NCI-H748 (cell line): Measurements from ENCODE around the gene ZNF80.
"Not testable (repeated sequence)": the region's sequence is repeated elsewhere in the genome, so short reads cannot be mapped to it uniquely, and the experiment has no call there.

Source experiments
- DNase-seq: peaks from one replicate; lab custom pipeline; 2025; ENCODE audit not compliant: unreplicated experiment; lab: John Stamatoyannopoulos, UW

Gene ZNF80

DNA sequence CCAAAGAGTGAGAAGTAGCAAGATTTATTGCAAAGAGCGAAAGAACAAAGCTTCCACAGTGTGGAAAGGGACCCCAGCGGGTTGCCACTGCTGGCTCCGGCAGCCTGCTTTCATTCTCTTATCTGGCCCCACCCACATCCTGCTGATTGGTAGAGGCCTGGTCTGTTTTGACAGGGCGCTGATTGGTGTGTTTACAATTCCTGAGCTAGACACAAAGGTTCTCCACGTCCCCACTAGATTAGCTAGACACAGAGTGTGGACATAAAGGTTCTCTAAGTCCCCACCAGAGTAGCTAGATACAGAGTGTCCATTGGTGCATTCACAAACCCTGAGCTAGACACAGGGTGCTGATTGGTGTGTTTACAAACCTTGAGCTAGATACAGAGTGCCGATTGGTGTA is at the start of gene ZNF80:
Gene ZNF80 (minus strand): TSS at position 101 of the 400 bp plus-strand sequence. CDS start 504 bp downstream, outside the sequence.
- not testable (repeated sequence) for DNase-seq

DNA sequence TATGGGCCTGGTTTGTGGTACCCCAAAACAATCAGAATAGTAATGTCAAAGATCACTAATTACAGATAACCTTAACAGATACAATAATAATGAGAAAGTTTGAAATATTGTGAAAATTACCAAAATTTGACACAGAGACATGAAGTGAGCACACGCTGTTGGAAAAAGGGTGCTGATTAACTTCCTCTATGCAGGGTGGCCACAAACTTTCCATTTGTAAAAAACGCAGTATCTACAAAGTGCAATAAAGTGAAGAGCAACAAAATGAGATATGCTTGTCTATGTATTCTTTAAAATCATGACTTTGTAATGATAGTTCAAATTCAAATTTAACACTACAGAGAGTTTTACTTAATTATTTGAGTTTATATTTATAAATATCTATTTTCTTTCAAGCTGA is 48.9 kb upstream of the ZNF80 start:
- no peak for DNase-seq

- no peak for DNase-seq
Observed at GRCh38 chr3:114285648-114286230, 48.4 kb upstream of the ZNF80 start.

GRCh38 chr3:114284644-114285043 is 47.3 kb upstream of the ZNF80 start:
- DNase-seq = no peak

- not testable (repeated sequence) for DNase-seq
Observed at GRCh38 chr3:114276856-114277255, 39.5 kb upstream of the ZNF80 start.

- no peak for DNase-seq
Observed at GRCh38 chr3:114274929-114275328, 37.6 kb upstream of the ZNF80 start.

GRCh38 chr3:114272271-114272670 is 34.9 kb upstream of the ZNF80 start:
- no peak for DNase-seq

GRCh38 chr3:114270019-114270418 is 32.6 kb upstream of the ZNF80 start:
- DNase-seq = no peak

GRCh38 chr3:114260152-114260551 is 22.8 kb upstream of the ZNF80 start:
- no peak for DNase-seq

DNA sequence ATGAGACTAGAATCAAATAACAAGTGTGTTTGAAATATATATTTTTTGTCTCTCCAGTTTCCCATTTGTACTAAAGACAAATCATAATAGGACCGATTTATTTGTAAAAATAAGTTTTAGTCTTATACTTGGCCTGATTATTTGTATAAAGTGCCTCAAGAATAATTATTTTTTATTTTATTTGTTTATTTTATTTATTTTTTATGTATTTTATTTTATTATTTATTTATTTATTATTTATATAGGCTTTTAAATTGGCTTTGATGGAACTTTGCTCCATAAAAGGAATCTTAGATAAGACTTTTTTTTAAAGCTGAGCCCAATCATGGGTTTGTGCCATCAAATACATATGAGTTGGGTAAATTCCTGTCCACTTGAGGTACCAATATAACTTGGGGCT is 22.2 kb upstream of the ZNF80 start:
- DNase-seq = no peak

GRCh38 chr3:114253505-114253904 is 16.1 kb upstream of the ZNF80 start:
- DNase-seq = no peak

GRCh38 chr3:114252954-114253353 is 15.6 kb upstream of the ZNF80 start:
- DNase-seq = no peak

DNA sequence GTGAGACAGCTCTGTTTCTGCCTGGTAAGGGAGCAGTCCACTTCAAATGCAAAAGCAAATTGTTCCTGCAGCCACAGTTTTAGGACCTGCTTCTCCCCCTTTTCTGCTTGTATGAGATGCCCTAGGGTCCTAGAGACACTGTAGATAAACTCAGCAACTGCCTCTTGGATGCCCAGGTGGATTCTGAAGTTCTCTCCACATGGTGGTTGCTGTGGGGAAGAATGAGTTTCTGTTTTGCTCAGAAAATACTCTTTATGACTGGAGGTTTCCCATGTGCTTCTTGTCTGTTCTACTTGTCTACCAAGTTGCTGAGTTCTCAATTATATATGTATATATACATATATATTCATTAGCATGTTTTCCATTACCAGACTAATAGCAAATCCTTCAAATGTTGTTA is 5.6 kb upstream of the ZNF80 start:
- DNase-seq = no peak

DNA sequence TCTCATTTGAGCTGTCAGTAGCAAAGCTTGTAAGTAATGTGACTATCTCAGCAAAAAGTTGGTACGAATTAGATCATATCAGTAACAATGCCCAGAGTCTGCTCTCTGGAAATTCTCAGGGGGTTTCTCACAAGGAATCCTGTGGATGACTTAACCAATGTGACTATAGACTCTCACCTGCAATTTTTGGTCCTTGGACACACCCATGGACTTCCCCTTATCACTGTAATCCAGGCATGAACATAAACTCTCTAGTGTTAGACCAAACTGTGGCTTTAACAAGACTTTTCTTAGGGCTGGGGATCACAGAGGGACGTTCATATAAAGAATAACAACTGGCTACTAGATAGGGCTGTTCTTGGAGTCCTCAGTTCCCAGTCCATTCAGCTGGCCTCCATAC is 3.9 kb upstream of the ZNF80 start:
- no peak for DNase-seq

GRCh38 chr3:114238146-114238785 is 888 bp upstream of the ZNF80 start:
- DNase-seq = not testable (repeated sequence)

DNA sequence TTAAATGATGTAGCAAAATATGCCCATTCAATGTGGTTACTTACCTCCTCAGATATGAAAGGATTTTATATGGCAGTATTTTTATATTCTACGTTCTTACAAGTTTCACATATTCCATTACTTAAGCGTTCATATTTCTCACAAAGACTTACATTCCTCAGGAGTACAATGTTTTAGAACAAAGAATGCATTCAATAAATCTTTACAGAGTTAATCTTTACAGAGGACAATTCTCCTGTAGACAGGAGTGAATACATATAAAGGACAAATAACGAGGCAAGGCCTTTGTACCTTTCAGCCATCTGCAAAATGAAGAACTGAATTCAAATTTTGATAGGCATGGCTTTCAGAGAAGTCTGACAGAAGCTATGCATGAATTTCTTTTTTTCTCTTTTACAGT is 1.9 kb downstream of the ZNF80 start:
- DNase-seq = no peak

GRCh38 chr3:114234745-114235144 is 2.6 kb downstream of the ZNF80 start:
- no peak for DNase-seq

DNA sequence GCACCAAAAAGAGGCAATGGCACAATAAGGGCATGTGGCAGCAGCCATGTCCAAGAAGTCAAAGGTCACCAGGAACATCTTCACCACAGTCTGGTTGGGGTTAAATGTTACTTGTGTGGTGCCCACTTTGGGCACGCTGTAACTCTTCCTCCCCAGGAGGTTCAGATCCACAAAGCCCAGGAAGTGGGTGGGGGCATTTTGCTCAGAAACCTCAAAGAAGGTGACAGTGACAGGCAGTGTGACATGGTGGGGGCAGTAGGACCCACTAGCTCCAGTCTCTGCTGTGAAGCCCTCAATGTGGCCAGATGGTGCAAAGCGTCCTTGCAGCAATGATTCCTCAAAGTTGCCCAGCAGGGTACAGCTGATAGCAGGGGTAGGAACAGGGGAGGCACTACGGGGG is 5.8 kb downstream of the ZNF80 start:
- no peak for DNase-seq

DNA sequence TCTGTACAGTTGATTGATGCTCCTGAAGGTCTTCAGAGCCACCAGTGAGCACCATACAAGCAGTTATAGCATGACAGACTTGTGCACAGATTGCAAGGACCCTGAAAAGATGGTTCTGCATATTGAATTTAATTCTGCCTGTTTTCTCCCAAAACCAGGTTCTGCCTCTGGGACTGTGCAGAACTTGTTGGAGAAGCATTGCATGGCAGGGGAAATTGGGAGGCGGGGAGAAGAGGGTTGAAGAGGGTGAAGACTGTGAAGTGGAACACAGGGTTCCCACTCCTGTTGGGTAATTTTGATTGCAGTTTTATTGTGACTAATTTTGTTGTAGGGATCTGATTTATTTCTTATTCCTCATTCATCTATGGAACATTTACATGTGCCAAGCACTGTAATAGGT is 10.3 kb downstream of the ZNF80 start:
- no peak for DNase-seq

DNA sequence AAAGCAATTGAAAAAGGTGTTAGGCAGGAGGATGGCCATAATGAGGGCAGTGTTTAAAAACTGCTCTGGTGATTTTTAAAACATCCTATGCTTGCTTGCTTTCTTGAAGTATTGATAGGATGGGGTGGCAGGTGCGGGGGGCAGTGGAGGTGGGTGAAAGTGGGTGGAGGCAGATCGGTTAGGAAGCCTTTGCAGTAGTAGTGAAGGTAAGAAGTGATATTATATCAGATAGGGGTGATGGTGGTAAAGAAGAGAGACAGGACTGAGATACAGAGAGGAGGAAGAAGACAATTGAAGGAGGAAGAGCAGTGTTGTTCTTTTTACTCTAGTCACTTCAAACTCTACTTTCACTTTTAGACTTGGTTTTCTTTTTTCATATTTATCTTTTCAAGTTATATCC is 11.1 kb downstream of the ZNF80 start:
- DNase-seq = no peak

- no peak for DNase-seq
Observed at GRCh38 chr3:114223143-114223542, 14.2 kb downstream of the ZNF80 start.

DNA sequence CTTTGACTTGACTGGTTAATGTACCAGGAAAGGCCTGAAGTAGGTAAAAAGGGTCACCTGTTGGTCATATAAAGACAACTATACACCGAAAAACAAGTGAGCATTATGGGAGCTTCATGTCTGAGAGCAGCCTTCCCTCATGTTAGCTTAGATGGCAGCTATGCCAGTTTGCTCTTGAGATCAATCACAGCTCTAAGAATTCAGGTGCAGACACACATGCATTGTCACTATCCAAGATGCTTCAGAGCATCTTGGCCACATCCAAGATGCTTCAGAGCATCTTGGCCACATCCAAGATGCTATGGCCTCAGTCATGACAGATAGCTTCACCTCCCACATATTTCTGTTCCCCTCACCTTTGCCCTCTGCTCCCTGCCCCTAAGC is 15.5 kb downstream of the ZNF80 start:
- DNase-seq = no peak
